Measurements from ENCODE around the gene NKG7.

GRCh38 chr19:51361239-51361638 lies 11.2 kb downstream of the NKG7 start:
- TF ChIP-seq CTCF (IDR thresholded peaks at IDR 0.05; ENCODE audit: poor library complexity) (no peak), EZH2 (IDR thresholded peaks at IDR 0.05; ENCODE audit: borderline replicate concordance) (no peak), EZH2phosphoT487 (IDR thresholded peaks at IDR 0.05; ENCODE audit: low read depth, severe bottlenecking, unreplicated experiment) (no peak)
